Liver (tissue), 3 donors: ENCODE results near the gene TTC33.

Experiments used
- ATF3 ChIP-seq: IDR thresholded peaks from 2 replicates; pipeline ENCODE4 v1.6.1; 2016; ENCODE audit warnings: antibody characterized with exemption
- CTCF ChIP-seq: fragments of 150-350 bp; IDR thresholded peaks from 2 replicates; pipeline ENCODE4 v1.5.1; 2017; ENCODE audit warnings: improper control_type of control experiment, low read depth, low read length; ENCODE audit not compliant: missing input control
- EGR1 ChIP-seq, 2 donors: IDR thresholded peaks; 2 replicates each; pipeline ENCODE4 v1.6.1; 2016 to 2018; ENCODE audit warnings: antibody characterized with exemption in 2 of 2, low read depth in 2 of 2
- HNF4G ChIP-seq: IDR thresholded peaks from 2 replicates; pipeline ENCODE4 v1.6.1; 2016; ENCODE audit warnings: antibody characterized with exemption
- JUND ChIP-seq, 2 donors: IDR thresholded peaks; 2 replicates each; pipeline ENCODE4 v1.6.1; 2016; ENCODE audit warnings: antibody characterized with exemption in 2 of 2
- MAX ChIP-seq: IDR thresholded peaks from 2 replicates; pipeline ENCODE4 v1.6.1; 2016; ENCODE audit warnings: antibody characterized with exemption
- RAD21 ChIP-seq, 2 donors: IDR thresholded peaks; 2 replicates each; pipeline ENCODE4 v1.6.1; 2016; ENCODE audit warnings: antibody characterized with exemption in 2 of 2, mild to moderate bottlenecking in 2 of 2
- REST ChIP-seq: IDR thresholded peaks from 2 replicates; pipeline ENCODE4 v1.6.1; 2016; ENCODE audit warnings: antibody characterized with exemption, mild to moderate bottlenecking
- SP1 ChIP-seq: IDR thresholded peaks from 2 replicates; pipeline ENCODE4 v1.6.1; 2018; ENCODE audit warnings: antibody characterized with exemption, mild to moderate bottlenecking
- TAF1 ChIP-seq: conservative IDR thresholded peaks from 2 replicates; pipeline ENCODE4 v1.6.1; 2016; ENCODE audit warnings: antibody characterized with exemption, mild to moderate bottlenecking
- YY1 ChIP-seq: IDR thresholded peaks from 2 replicates; pipeline ENCODE4 v1.6.1; 2016; ENCODE audit warnings: antibody characterized with exemption, mild to moderate bottlenecking
- ZBTB33 ChIP-seq: IDR thresholded peaks from 2 replicates; pipeline ENCODE4 v1.6.1; 2016; ENCODE audit warnings: antibody characterized with exemption
- donor health status: healthy.
- donor health status: healthy.

GRCh38 chr5:40680741-40681362 lies 74.9 kb downstream of the TTC33 start:
- TF ChIP-seq CTCF: no peak
- no peak for TF ChIP-seq HNF4G
- TF ChIP-seq REST: no peak
- TF ChIP-seq TAF1: no peak
- TF ChIP-seq EGR1 (IDR thresholded peaks at IDR 0.05; ENCODE audit: low read depth in 2 of 2): no peak
- TF ChIP-seq ZBTB33: no peak
- TF ChIP-seq SP1: no peak
- no peak for TF ChIP-seq MAX
- no peak for TF ChIP-seq YY1
- TF ChIP-seq JUND (IDR thresholded peaks at IDR 0.05): no peak
- no peak for TF ChIP-seq ATF3
- TF ChIP-seq RAD21 (IDR thresholded peaks at IDR 0.05): no peak
